Neural crest cell (in vitro differentiated cells): ENCODE results near the gene ITGB3. TPM values are rescaled to one million over a fixed set of nuclear protein-coding genes. Genes with fewer than 3 reads are reported as not detected.
"Not testable (repeated sequence)": the region's sequence is repeated elsewhere in the genome, so short reads cannot be mapped to it uniquely, and the experiment has no call there.

ENCODE experiments used
- DNase-seq: peaks from one replicate; pipeline ENCODE4 v3.0.0; 2021; ENCODE audit warnings: low read depth, mixed read lengths, low spot score
- H3K27ac Mint-ChIP-seq: one replicate; pipeline ENCODE4 v1.8.0; 2021; ENCODE audit warnings: mild to moderate bottlenecking, mixed read lengths; ENCODE audit not compliant: unreplicated experiment
- H3K27me3 Mint-ChIP-seq: 2 replicates; pipeline ENCODE4 v1.8.0; 2021; ENCODE audit warnings: low read depth, mild to moderate bottlenecking, mixed read lengths
- H3K36me3 Mint-ChIP-seq: 2 replicates; pipeline ENCODE4 v1.8.0; 2021; ENCODE audit warnings: low read depth, mild to moderate bottlenecking, mixed read lengths
- H3K4me1 Mint-ChIP-seq: 2 replicates; pipeline ENCODE4 v1.8.0; 2021; ENCODE audit warnings: mixed read lengths
- H3K4me3 Mint-ChIP-seq: one replicate; pipeline ENCODE4 v1.8.0; 2021; ENCODE audit warnings: mild to moderate bottlenecking, mixed read lengths
- H3K9me3 Mint-ChIP-seq: 2 replicates; pipeline ENCODE4 v1.8.0; 2021; ENCODE audit warnings: mixed read lengths
- total RNA-seq: library from RNA; stranded (reverse); gene quantifications from 2 replicates; pipeline ENCODE4 v1.2.1, GENCODE V29; 2021
- TF ChIP-seq, protein P1 (sequence below): fragments of 200-600 bp; sonication (generic); conservative IDR thresholded peaks from 2 replicates; pipeline ENCODE4 v1.5.0; 2021; ENCODE audit warnings: antibody characterized with exemption, mild to moderate bottlenecking

The ITGB3 gene
- total RNA-seq, 1 donor from 2014 or later = 0.09 TPM

DNA sequence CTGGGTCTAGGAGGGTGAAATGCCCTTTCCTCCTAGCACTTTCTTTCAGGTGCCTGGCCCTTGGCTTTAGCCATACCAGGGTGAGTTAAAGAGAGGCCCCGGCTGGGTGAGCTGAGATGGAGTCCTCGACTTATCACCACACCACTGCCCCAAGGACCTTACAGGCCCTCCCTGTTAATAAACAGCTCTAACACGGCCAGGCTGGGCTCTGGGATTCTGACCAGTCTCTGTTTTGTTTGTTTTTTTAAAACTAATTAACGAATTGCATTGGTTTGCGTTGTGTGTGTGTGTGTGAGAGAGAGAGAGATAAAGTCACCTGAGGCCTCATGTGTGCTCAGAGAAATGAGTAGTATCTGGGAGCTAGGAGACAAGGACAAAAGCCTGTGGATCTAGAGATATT is 30.2 kb upstream of the ITGB3 start:
- peaks cover 5% of the 10 kb centered on the region for H3K4me1 Mint-ChIP-seq
- H3K4me3 Mint-ChIP-seq = no peak overlapping the region
- TF ChIP-seq, protein P1, sequence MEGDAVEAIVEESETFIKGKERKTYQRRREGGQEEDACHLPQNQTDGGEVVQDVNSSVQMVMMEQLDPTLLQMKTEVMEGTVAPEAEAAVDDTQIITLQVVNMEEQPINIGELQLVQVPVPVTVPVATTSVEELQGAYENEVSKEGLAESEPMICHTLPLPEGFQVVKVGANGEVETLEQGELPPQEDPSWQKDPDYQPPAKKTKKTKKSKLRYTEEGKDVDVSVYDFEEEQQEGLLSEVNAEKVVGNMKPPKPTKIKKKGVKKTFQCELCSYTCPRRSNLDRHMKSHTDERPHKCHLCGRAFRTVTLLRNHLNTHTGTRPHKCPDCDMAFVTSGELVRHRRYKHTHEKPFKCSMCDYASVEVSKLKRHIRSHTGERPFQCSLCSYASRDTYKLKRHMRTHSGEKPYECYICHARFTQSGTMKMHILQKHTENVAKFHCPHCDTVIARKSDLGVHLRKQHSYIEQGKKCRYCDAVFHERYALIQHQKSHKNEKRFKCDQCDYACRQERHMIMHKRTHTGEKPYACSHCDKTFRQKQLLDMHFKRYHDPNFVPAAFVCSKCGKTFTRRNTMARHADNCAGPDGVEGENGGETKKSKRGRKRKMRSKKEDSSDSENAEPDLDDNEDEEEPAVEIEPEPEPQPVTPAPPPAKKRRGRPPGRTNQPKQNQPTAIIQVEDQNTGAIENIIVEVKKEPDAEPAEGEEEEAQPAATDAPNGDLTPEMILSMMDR = no peak
- H3K27ac Mint-ChIP-seq = no peak overlapping the region
- no peaks in the 10 kb centered on the region for H3K27me3 Mint-ChIP-seq
- no peaks in the 10 kb centered on the region for H3K36me3 Mint-ChIP-seq
- peaks cover 6% of the 10 kb centered on the region for H3K9me3 Mint-ChIP-seq
- DNase-seq = no peak

DNA sequence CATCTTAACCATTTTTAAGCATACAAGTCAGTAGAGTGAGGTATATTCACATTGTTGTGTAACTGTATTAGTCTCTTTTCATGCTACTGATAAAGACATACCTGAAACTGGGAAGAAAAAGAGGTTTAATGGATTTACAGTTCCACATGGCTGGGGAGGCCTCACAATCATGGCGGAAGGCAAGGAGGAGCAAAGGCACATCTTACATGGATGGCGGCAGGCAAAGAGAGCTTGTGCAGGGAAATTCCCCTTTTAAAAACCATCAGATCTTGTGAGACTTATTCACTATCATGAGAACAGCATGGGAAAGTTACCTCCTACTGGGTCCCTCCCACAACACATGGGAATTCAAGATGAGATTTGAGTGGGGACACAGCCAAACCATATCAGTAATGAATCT is 29.6 kb upstream of the ITGB3 start:
- not testable (repeated sequence) for DNase-seq, H3K9me3 Mint-ChIP-seq, H3K36me3 Mint-ChIP-seq, H3K4me3 Mint-ChIP-seq, H3K27me3 Mint-ChIP-seq, H3K4me1 Mint-ChIP-seq, H3K27ac Mint-ChIP-seq

DNA sequence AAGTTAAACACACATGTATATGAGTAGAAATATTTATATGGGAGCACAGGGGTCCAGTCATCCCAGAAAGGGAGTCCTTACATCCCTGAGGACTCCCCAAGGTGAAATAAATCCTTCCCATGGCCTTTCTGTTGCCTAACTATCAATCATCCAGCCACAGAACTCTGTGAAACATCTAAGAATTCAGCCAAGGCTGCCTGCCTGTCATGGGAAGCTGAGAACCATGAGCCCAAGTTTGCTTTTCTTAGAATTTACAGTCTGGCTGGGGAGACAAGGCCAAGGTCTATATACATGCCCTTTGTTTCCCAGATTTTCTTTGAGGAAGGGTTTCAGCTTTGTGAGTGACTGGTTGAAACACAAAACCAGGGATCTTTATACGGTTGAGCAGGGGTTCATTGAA is 28.7 kb upstream of the ITGB3 start:
- no peaks in the 10 kb centered on the region for H3K36me3 Mint-ChIP-seq
- TF ChIP-seq, protein P1 = no peak
- no peak overlapping the region for H3K27ac Mint-ChIP-seq
- peaks cover 6% of the 10 kb centered on the region for H3K9me3 Mint-ChIP-seq
- H3K27me3 Mint-ChIP-seq = peaks cover 5% of the 10 kb centered on the region
- H3K4me1 Mint-ChIP-seq = peaks cover 12% of the 10 kb centered on the region
- H3K4me3 Mint-ChIP-seq = no peak overlapping the region
- DNase-seq = no peak

DNA sequence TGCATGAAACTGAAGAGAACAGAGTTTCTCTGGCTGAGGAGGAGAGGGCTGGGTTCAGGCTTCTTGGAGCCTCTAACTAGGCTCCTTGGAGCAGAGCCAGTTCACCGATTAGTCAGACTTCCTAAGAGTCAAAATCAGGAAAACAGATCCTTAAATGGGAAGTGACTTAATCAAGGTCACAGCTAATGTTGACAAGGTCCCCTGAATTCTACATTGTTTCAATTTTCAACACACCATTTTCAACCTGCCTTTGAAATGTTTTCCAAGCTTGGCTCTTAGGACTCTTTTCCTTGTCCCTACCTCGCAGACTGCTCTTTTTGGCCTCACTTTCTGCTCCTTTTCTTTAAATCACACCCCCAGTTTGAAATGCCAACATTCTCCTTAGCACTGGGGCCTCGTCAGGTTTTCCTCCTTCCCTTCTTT is 28.2 kb upstream of the ITGB3 start:
- DNase-seq = no peak
- peaks cover 14% of the 10 kb centered on the region for H3K4me1 Mint-ChIP-seq
- H3K27me3 Mint-ChIP-seq = peaks cover 10% of the 10 kb centered on the region
- peaks cover 6% of the 10 kb centered on the region for H3K9me3 Mint-ChIP-seq
- no peak overlapping the region for H3K27ac Mint-ChIP-seq
- H3K4me3 Mint-ChIP-seq = no peak overlapping the region
- H3K36me3 Mint-ChIP-seq = no peaks in the 10 kb centered on the region
- TF ChIP-seq, protein P1 = no peak

DNA sequence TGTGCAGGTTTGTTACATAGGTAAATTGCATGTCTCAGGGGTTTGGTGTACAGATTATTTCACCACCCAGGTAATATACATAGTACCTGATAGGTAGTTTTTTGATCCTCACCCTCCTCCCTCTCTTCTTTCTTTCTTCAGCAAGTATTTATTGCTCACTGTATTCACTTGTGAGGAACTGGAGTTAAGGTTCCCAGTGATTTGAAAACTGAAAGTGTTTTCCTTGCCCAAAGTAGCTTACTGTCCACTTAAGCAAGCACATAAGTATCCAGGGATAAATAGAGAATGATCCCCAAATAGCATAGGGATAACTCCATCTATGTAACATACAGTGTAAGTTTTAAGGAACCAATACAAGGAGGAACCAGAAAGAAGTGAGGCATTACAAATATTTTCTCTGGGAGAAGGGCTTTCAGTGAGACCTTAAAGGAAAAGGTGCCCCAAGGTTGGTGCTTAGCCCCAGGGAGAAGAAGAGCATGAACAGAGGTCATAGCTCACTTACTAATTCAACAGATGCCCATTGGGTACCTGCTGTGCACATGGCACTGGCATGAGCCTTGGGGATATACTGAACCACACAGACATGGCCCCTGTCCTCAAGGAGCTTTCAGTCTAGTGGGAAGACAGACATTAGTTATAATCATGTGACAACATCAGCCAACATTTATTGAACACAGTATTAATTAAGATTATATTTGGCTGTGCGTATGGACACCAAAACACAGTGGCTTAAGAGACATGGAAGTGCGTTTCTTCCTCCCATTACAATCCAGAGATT is 27.5 kb upstream of the ITGB3 start:
- Mint-ChIP-seq H3K9me3 (peaks cover 6% of the 10 kb centered on the region), H3K4me1 (peaks cover 14% of the 10 kb centered on the region), H3K4me3 (no peak overlapping the region), H3K36me3 (no peaks in the 10 kb centered on the region), H3K27ac (no peak overlapping the region), H3K27me3 (peaks cover 16% of the 10 kb centered on the region)
- TF ChIP-seq, protein P1 = no peak
- DNase-seq = no peak

DNA sequence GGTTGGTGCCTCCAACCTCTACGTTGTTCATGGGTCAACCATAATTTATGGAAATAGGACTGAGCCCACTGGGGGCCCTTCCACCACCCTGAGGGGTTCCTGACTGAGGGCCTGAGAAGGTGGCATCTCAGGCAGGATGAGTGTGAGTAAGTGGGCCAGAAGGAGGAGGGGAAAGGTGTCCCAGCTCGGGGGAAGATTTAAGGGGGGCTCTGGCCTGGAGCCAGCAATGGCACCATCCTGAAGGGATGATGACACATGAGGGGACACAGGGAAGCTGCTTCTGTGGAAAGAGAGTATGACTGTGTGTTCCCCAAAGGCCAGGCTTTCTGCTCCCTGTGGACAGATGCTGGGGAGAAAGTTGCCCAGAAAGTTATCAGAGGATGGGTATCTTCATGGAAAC is 25.8 kb upstream of the ITGB3 start:
- Mint-ChIP-seq H3K4me1 (peaks cover 14% of the 10 kb centered on the region), H3K27ac (no peak overlapping the region), H3K4me3 (no peak overlapping the region), H3K9me3 (peaks cover 6% of the 10 kb centered on the region), H3K27me3 (peaks cover 26% of the 10 kb centered on the region), H3K36me3 (no peaks in the 10 kb centered on the region)
- no peak for DNase-seq
- TF ChIP-seq, protein P1 = no peak
